ENCODE data around the gene FGFBP2. TPM values are rescaled to one million over a fixed set of nuclear protein-coding genes. Genes with fewer than 3 reads are reported as not detected.

FGFBP2 gene
- total RNA-seq, 1 experiment from 2014 or later: 0.25 TPM

DNA sequence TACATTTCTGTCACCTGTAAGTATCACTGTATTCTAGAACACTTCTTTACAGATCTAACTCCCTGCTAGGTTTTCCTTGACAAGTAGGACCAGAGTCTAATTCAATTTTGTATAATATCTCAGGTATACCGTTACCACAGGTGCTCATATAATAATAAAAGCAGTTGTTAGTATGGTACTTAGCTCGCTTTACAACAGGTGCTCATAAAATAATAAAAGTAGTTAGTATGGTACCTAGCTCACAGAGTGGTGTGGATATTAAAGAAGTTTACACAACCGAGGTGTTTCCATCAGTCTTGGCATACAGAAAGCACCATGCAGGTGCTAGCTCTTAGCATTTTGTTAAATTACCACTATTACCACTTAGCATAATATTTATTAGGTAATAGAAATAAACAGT, 32.9 kb upstream of the FGFBP2 start:
- 0 out of 2 replicates have a peak, but pooled peaks cover 3% of the 10 kb centered on the region for H3K9me3 ChIP-seq
- no peaks in the 10 kb centered on the region for H3K4me1 Mint-ChIP-seq (ENCODE audit: low read depth, unreplicated experiment)
- POLR2A ChIA-PET: no interaction called here
- no peak for DNase-seq
- H3K4me3 Mint-ChIP-seq (ENCODE audit: unreplicated experiment): no peak overlapping the region
- H3K36me3 Mint-ChIP-seq (ENCODE audit: insufficient read depth, unreplicated experiment): peaks cover 46% of the 10 kb centered on the region
- BruUV-seq (replicated peaks): no TSS peak
- H3K27me3 Mint-ChIP-seq (ENCODE audit: insufficient read depth, unreplicated experiment): no peaks in the 10 kb centered on the region
- no peak overlapping the region for H3K27ac Mint-ChIP-seq (ENCODE audit: unreplicated experiment)
- H3K4me3 ChIP-seq (ENCODE audit: low read depth, low read length): no peak overlapping the region
- no peaks in the 10 kb centered on the region for H3K4me1 ChIP-seq
- TF ChIP-seq, protein P1, sequence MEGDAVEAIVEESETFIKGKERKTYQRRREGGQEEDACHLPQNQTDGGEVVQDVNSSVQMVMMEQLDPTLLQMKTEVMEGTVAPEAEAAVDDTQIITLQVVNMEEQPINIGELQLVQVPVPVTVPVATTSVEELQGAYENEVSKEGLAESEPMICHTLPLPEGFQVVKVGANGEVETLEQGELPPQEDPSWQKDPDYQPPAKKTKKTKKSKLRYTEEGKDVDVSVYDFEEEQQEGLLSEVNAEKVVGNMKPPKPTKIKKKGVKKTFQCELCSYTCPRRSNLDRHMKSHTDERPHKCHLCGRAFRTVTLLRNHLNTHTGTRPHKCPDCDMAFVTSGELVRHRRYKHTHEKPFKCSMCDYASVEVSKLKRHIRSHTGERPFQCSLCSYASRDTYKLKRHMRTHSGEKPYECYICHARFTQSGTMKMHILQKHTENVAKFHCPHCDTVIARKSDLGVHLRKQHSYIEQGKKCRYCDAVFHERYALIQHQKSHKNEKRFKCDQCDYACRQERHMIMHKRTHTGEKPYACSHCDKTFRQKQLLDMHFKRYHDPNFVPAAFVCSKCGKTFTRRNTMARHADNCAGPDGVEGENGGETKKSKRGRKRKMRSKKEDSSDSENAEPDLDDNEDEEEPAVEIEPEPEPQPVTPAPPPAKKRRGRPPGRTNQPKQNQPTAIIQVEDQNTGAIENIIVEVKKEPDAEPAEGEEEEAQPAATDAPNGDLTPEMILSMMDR (IDR thresholded peaks at IDR 0.05; ENCODE audit: insufficient read depth in 1 of 2, low read depth in 1 of 2, low read length in 1 of 2, severe bottlenecking in 1 of 2, unreplicated experiment in 1 of 2): no peak
- H3K9me3 Mint-ChIP-seq (ENCODE audit: unreplicated experiment): no peaks in the 10 kb centered on the region
- no peaks in the 10 kb centered on the region for H3K27me3 ChIP-seq (replicated peaks; ENCODE audit: control insufficient read depth, insufficient read depth, low read length)
- CTCF ChIA-PET: no interaction called here
- H3K36me3 ChIP-seq (ENCODE audit: control insufficient read depth, insufficient read depth, low read length): peaks cover 1% of the 10 kb centered on the region; the same call in 1 of the 2 replicates
- intact Hi-C loops (cut with micrococcal nuclease; ENCODE audit: unreplicated experiment): no loop called here

GRCh38 chr4:15992167-15992485, 29.2 kb upstream of the FGFBP2 start:
- no peaks in the 10 kb centered on the region for H3K9me3 ChIP-seq
- CTCF ChIA-PET: no interaction called here
- no peak overlapping the region for H3K4me3 ChIP-seq (ENCODE audit: low read depth, low read length)
- no TSS peak for BruUV-seq (replicated peaks)
- POLR2A ChIA-PET: no interaction called here
- Mint-ChIP-seq H3K27me3 (ENCODE audit: insufficient read depth, unreplicated experiment) (no peaks in the 10 kb centered on the region), H3K9me3 (ENCODE audit: unreplicated experiment) (no peaks in the 10 kb centered on the region), H3K36me3 (ENCODE audit: insufficient read depth, unreplicated experiment) (peaks cover 66% of the 10 kb centered on the region), H3K4me1 (ENCODE audit: low read depth, unreplicated experiment) (no peaks in the 10 kb centered on the region), H3K27ac (ENCODE audit: unreplicated experiment) (no peak overlapping the region), H3K4me3 (ENCODE audit: unreplicated experiment) (no peak overlapping the region)
- TF ChIP-seq, protein P1 (IDR thresholded peaks at IDR 0.05; ENCODE audit: insufficient read depth in 1 of 2, low read depth in 1 of 2, low read length in 1 of 2, severe bottlenecking in 1 of 2, unreplicated experiment in 1 of 2): no peak
- H3K4me1 ChIP-seq: no peaks in the 10 kb centered on the region
- intact Hi-C loops (cut with micrococcal nuclease; ENCODE audit: unreplicated experiment): no loop called here
- H3K27me3 ChIP-seq (replicated peaks; ENCODE audit: control insufficient read depth, insufficient read depth, low read length): no peaks in the 10 kb centered on the region
- no peak for DNase-seq
- H3K36me3 ChIP-seq (ENCODE audit: control insufficient read depth, insufficient read depth, low read length): peaks cover 4% of the 10 kb centered on the region; the same call in 1 of the 2 replicates

DNA sequence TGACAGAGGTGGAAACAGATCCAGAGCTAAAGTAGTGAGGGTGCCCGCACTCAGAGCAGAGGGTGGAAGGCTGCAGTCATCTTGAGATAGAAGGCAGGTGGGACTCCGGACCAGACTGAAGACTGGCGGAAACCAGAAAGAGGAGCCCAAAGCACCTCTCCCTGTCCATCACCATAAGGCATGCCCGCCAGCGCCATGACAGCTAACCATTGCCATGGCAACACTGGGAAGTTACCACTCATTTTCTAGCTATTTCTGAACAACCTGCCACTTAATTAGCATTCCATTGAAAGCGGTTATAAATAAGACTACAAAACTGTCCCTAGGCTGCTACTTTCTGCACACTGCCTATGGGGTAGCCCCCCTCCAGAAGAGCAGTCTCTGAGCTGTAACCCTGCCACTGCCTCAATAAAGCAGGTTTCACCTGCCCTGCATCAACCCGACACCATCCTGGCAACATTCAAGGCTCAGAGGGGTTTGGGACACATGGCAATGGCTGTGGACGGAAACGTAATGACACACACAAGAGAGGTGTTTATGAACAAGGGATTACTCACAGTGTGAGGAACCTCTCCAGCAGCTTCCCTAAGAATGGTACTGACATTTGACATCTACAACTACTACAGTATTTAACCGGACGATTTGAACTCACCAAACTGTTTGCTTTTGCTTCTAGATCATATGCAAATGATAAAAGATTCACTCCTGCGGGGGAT, 27.8 kb upstream of the FGFBP2 start:
- Histone ChIP-seq H3K4me3 (ENCODE audit: low read depth, low read length) (no peak overlapping the region), H3K27me3 (replicated peaks; ENCODE audit: control insufficient read depth, insufficient read depth, low read length) (no peaks in the 10 kb centered on the region), H3K36me3 (ENCODE audit: control insufficient read depth, insufficient read depth, low read length) (peaks cover 7% of the 10 kb centered on the region), H3K9me3 (no peaks in the 10 kb centered on the region), H3K4me1 (no peaks in the 10 kb centered on the region)
- ChIA-PET CTCF (no interaction called here), POLR2A (no interaction called here)
- H3K36me3 Mint-ChIP-seq (ENCODE audit: insufficient read depth, unreplicated experiment): peaks cover 78% of the 10 kb centered on the region
- intact Hi-C loops (cut with micrococcal nuclease; ENCODE audit: unreplicated experiment): no loop called here
- no peaks in the 10 kb centered on the region for H3K9me3 Mint-ChIP-seq (ENCODE audit: unreplicated experiment)
- DNase-seq: no peak
- BruUV-seq (replicated peaks): no TSS peak
- H3K27me3 Mint-ChIP-seq (ENCODE audit: insufficient read depth, unreplicated experiment): no peaks in the 10 kb centered on the region
- TF ChIP-seq, protein P1 (IDR thresholded peaks at IDR 0.05; ENCODE audit: insufficient read depth in 1 of 2, low read depth in 1 of 2, low read length in 1 of 2, severe bottlenecking in 1 of 2, unreplicated experiment in 1 of 2): no peak
- H3K4me3 Mint-ChIP-seq (ENCODE audit: unreplicated experiment): no peak overlapping the region
- no peaks in the 10 kb centered on the region for H3K4me1 Mint-ChIP-seq (ENCODE audit: low read depth, unreplicated experiment)
- no peak overlapping the region for H3K27ac Mint-ChIP-seq (ENCODE audit: unreplicated experiment)
